WTC11 (cell line): ENCODE results near the gene CPNE2. TPM values are rescaled to one million over a fixed set of nuclear protein-coding genes. Genes with fewer than 3 reads are reported as not detected.

Experiments used
- ATAC-seq: fragments of 200-7000 bp; cut with Tn5 transposase; 2 replicates; pipeline ENCODE4 v1.10.0; 2021; ENCODE audit warnings: mild to moderate bottlenecking, moderate library complexity
- Bru-seq: library from RNA; stranded (reverse); fragments of 400-500 nt; gene quantifications from one replicate; lab custom pipeline; 2021; lab: Mats Ljungman, UMichigan
- CTCF ChIA-PET: fragments of 300-600 bp; sonication (Branson Sonifier 250); formaldehyde crosslinking; loops from one replicate; lab custom pipeline; 2021; ENCODE audit warnings: antibody characterized with exemption; lab: Charles Lee
- POLR2A ChIA-PET: fragments of 350-600 bp; sonication (Branson Sonifier 250); formaldehyde crosslinking; loops from one replicate; lab custom pipeline; 2021; ENCODE audit warnings: antibody characterized with exemption; lab: Charles Lee
- DNase-seq: peaks from one replicate; pipeline ENCODE4 v3.0.0; 2021; ENCODE audit warnings: low spot score
- H3K27ac Mint-ChIP-seq: 2 replicates; pipeline ENCODE4 v1.8.0; 2021; ENCODE audit warnings: mixed read lengths
- H3K27me3 Mint-ChIP-seq: 2 replicates; pipeline ENCODE4 v1.8.0; 2021; ENCODE audit warnings: low read depth, mild to moderate bottlenecking, moderate library complexity, mixed read lengths
- H3K36me3 Mint-ChIP-seq: 2 replicates; pipeline ENCODE4 v1.8.0; 2021; ENCODE audit warnings: mixed read lengths
- H3K4me1 Mint-ChIP-seq: 2 replicates; pipeline ENCODE4 v1.8.0; 2022; ENCODE audit warnings: mixed read lengths
- H3K4me3 Mint-ChIP-seq: 2 replicates; pipeline ENCODE4 v1.8.0; 2021; ENCODE audit warnings: mild to moderate bottlenecking, moderate library complexity, mixed read lengths
- H3K9me3 Mint-ChIP-seq: 2 replicates; pipeline ENCODE4 v1.8.0; 2021; ENCODE audit warnings: mixed read lengths
- AR ChIP-seq: fragments of 250-450 bp; sonication (Bioruptor Pico); IDR thresholded peaks from 2 replicates; pipeline ENCODE4 v1.9.0; 2021; ENCODE audit warnings: mild to moderate bottlenecking
- ARID4B ChIP-seq: sonication (generic); formaldehyde crosslinking; IDR thresholded peaks from 2 replicates; pipeline ENCODE4 v1.8.0; 2023; ENCODE audit warnings: missing genetic modification reagents, mild to moderate bottlenecking, borderline replicate concordance
- ATF2 ChIP-seq: sonication (generic); formaldehyde crosslinking; IDR thresholded peaks from 2 replicates; pipeline ENCODE4 v1.8.1; 2022; ENCODE audit warnings: low read depth, missing genetic modification reagents, borderline replicate concordance
- CDX4 ChIP-seq: fragments of 250-450 bp; sonication (Bioruptor Pico); IDR thresholded peaks from 2 replicates; pipeline ENCODE4 v1.9.0; 2021; ENCODE audit warnings: moderate library complexity, mild to moderate bottlenecking, inconsistent platforms, borderline replicate concordance
- E2F1 ChIP-seq: sonication (generic); formaldehyde crosslinking; IDR thresholded peaks from 2 replicates; pipeline ENCODE4 v1.8.0; 2022; ENCODE audit warnings: mild to moderate bottlenecking, missing genetic modification reagents
- GRHL2 ChIP-seq: fragments of 250-450 bp; sonication (Bioruptor Pico); IDR thresholded peaks from 2 replicates; pipeline ENCODE4 v1.8.0; 2022; ENCODE audit warnings: mild to moderate bottlenecking, moderate library complexity; ENCODE audit not compliant: insufficient replicate concordance, severe bottlenecking
- MAX ChIP-seq: sonication (generic); formaldehyde crosslinking; IDR thresholded peaks from 2 replicates; pipeline ENCODE4 v1.8.0; 2022; ENCODE audit warnings: mild to moderate bottlenecking, missing genetic modification reagents
- PRRX2 ChIP-seq: fragments of 250-450 bp; sonication (Bioruptor Pico); IDR thresholded peaks from 2 replicates; pipeline ENCODE4 v1.8.0; 2021; ENCODE audit warnings: mild to moderate bottlenecking
- SP1 ChIP-seq: sonication (generic); formaldehyde crosslinking; conservative IDR thresholded peaks from 2 replicates; pipeline ENCODE4 v1.8.1; 2022; ENCODE audit warnings: missing genetic modification reagents
- STAT6 ChIP-seq: sonication (generic); formaldehyde crosslinking; conservative IDR thresholded peaks from 2 replicates; pipeline ENCODE4 v1.8.1; 2023; ENCODE audit warnings: mild to moderate bottlenecking, low read depth, missing genetic modification reagents, moderate library complexity
- TEAD1 ChIP-seq: sonication (generic); formaldehyde crosslinking; IDR thresholded peaks from 2 replicates; pipeline ENCODE4 v1.8.0; 2022; ENCODE audit warnings: mild to moderate bottlenecking, missing genetic modification reagents
- USF2 ChIP-seq: sonication (generic); formaldehyde crosslinking; IDR thresholded peaks from 2 replicates; pipeline ENCODE4 v1.8.1; 2023; ENCODE audit warnings: mild to moderate bottlenecking, missing genetic modification reagents, moderate library complexity
- ZNF219 ChIP-seq: sonication (generic); formaldehyde crosslinking; IDR thresholded peaks from 2 replicates; pipeline ENCODE4 v1.8.0; 2023; ENCODE audit warnings: missing genetic modification reagents, mild to moderate bottlenecking, borderline replicate concordance
- ZNF423 ChIP-seq: fragments of 250-450 bp; sonication (Bioruptor Pico); IDR thresholded peaks from 2 replicates; pipeline ENCODE4 v2.1.2; 2022; ENCODE audit warnings: mild to moderate bottlenecking, moderate library complexity
- long read RNA-seq, 3 experiments: library from RNA in 1 of 3; library from capped mRNA in 1 of 3; library from polyadenylated mRNA in 1 of 3; unstranded in 2 of 3; stranded (forward) in 1 of 3; transcript quantifications; one replicate each; pipeline ENCODE4 v2.0.0, GENCODE V29; 2021
- total RNA-seq: library from RNA; stranded (reverse); gene quantifications from 3 replicates; pipeline ENCODE4 v1.2.3, GENCODE V29; 2021

The CPNE2 gene
- 14.0 to 17.9 TPM (median 16.7 TPM) in 3 replicates for total RNA-seq
- percentile 41 among the genes with signal in this experiment for Bru-seq, nascent RNA
- long read RNA-seq, experiment 1, transcript CPNE2-201 (16 exons, 2,645 nt) = major isoform, 56 of 72 reads
- long read RNA-seq, experiment 1, partial matches to known transcripts = 5 of 72 reads
- long read RNA-seq, experiment 1, other reads (novel, unspliced or antisense) = 7 of 72 reads
- long read RNA-seq, experiment 2, transcript CPNE2-201 (16 exons, 2,645 nt) = major isoform, 8 of 19 reads
- long read RNA-seq, experiment 2, partial matches to known transcripts = 7 of 19 reads
- long read RNA-seq, experiment 2, other reads (novel, unspliced or antisense) = 4 of 19 reads
- long read RNA-seq, experiment 3, partial matches to known transcripts = 3 of 4 reads
- long read RNA-seq, experiment 3, other reads (novel, unspliced or antisense) = 0 of 4 reads

- H3K4me1 Mint-ChIP-seq = peaks cover 14% of the 10 kb centered on the region
- ChIA-PET CTCF (interaction anchor here (0.6 to 3.9 kb wide), 45 partner anchors 8 to 355 kb away, joined by 3 to 68 read pairs (median 5); partner anchors contain the start of genes CETP, CIAPIN1, COQ9 and PSME3IP1), POLR2A (interaction anchor here (0.8 to 1.2 kb wide), 2 partner anchors 9 to 93 kb away, joined by 3 to 4 read pairs; partner anchors contain the start of gene PSME3IP1)
- ATAC-seq (peak; percentile 35), DNase-seq (peak; percentile 42)
- no peaks in the 10 kb centered on the region for H3K36me3 Mint-ChIP-seq
- peaks cover 4% of the 10 kb centered on the region; the same call in 1 of the 2 replicates for H3K9me3 Mint-ChIP-seq
- TF ChIP-seq USF2 (0 out of 2 replicates have a peak, but pooled peaks have one; percentile 2), ZNF423 (no peak), ZNF219 (0 out of 2 replicates have a peak, but pooled peaks have one; percentile 76), TEAD1 (CRISPR knock-in tag) (0 out of 2 replicates have a peak, but pooled peaks have one; percentile 17), SP1 (CRISPR knock-in tag) (0 out of 2 replicates have a peak, but pooled peaks have one; percentile 15), ARID4B (CRISPR knock-in tag) (0 out of 2 replicates have a peak, but pooled peaks have one; percentile 17)
- no peak within 1 kb of the TSS for H3K27ac Mint-ChIP-seq
- H3K4me3 Mint-ChIP-seq = peak within 1 kb of the TSS; percentile 86
- peaks cover 25% of the 10 kb centered on the region for H3K27me3 Mint-ChIP-seq
These were observed at the start of gene CPNE2 for GRCh38 chr16:57091975-57092785. Gene CPNE2 (plus strand): TSS chr16:57092583. CDS start chr16:57110743, 18,160 bp downstream.

GRCh38 chr16:57043248-57043647 lies 49.1 kb upstream of the CPNE2 start:
- Mint-ChIP-seq H3K4me3 (no peak overlapping the region), H3K36me3 (no peaks in the 10 kb centered on the region; the same call in 1 of the 2 replicates), H3K9me3 (peaks cover 6% of the 10 kb centered on the region), H3K4me1 (peaks cover 19% of the 10 kb centered on the region), H3K27me3 (no peaks in the 10 kb centered on the region), H3K27ac (no peak overlapping the region)
- POLR2A ChIA-PET = no interaction called here
- CTCF ChIA-PET = no interaction called here
- DNase-seq (no peak), ATAC-seq (no peak)
- TF ChIP-seq ZNF423 = no peak
- TF ChIP-seq TEAD1 (CRISPR knock-in tag) = no peak
- TF ChIP-seq MAX = no peak
- no peak for TF ChIP-seq PRRX2 (CRISPR knock-in tag)
- no peak for TF ChIP-seq CDX4 (CRISPR knock-in tag)
- no peak for TF ChIP-seq STAT6 (CRISPR knock-in tag)
- TF ChIP-seq SP1 (CRISPR knock-in tag) = no peak
- no peak for TF ChIP-seq ATF2
- no peak for TF ChIP-seq GRHL2 (CRISPR knock-in tag)
- TF ChIP-seq AR = no peak
- no peak for TF ChIP-seq E2F1 (CRISPR knock-in tag)
